WTC11 (cell line): ENCODE measurements around the gene ITPRIP. TPM values are rescaled to one million over a fixed set of nuclear protein-coding genes. Genes with fewer than 3 reads are reported as not detected.

ENCODE experiments used
- ATAC-seq: fragments of 200-7000 bp; cut with Tn5 transposase; 2 replicates; pipeline ENCODE4 v1.10.0; 2021; ENCODE audit warnings: mild to moderate bottlenecking, moderate library complexity
- CTCF ChIA-PET: fragments of 300-600 bp; sonication (Branson Sonifier 250); formaldehyde crosslinking; loops from one replicate; lab custom pipeline; 2021; ENCODE audit warnings: antibody characterized with exemption; lab: Charles Lee
- POLR2A ChIA-PET: fragments of 350-600 bp; sonication (Branson Sonifier 250); formaldehyde crosslinking; loops from one replicate; lab custom pipeline; 2021; ENCODE audit warnings: antibody characterized with exemption; lab: Charles Lee
- DNase-seq: peaks from one replicate; pipeline ENCODE4 v3.0.0; 2021; ENCODE audit warnings: low spot score
- H3K27ac Mint-ChIP-seq: 2 replicates; pipeline ENCODE4 v1.8.0; 2021; ENCODE audit warnings: mixed read lengths
- H3K27me3 Mint-ChIP-seq: 2 replicates; pipeline ENCODE4 v1.8.0; 2021; ENCODE audit warnings: low read depth, mild to moderate bottlenecking, moderate library complexity, mixed read lengths
- H3K36me3 Mint-ChIP-seq: 2 replicates; pipeline ENCODE4 v1.8.0; 2021; ENCODE audit warnings: mixed read lengths
- H3K4me1 Mint-ChIP-seq: 2 replicates; pipeline ENCODE4 v1.8.0; 2022; ENCODE audit warnings: mixed read lengths
- H3K4me3 Mint-ChIP-seq: 2 replicates; pipeline ENCODE4 v1.8.0; 2021; ENCODE audit warnings: mild to moderate bottlenecking, moderate library complexity, mixed read lengths
- H3K9me3 Mint-ChIP-seq: 2 replicates; pipeline ENCODE4 v1.8.0; 2021; ENCODE audit warnings: mixed read lengths
- FOXP1 ChIP-seq: sonication (generic); formaldehyde crosslinking; IDR thresholded peaks from 2 replicates; pipeline ENCODE4 v1.8.0; 2022; ENCODE audit warnings: missing genetic modification reagents, mild to moderate bottlenecking, moderate library complexity, borderline replicate concordance
- GTF2I ChIP-seq: fragments of 250-450 bp; sonication (Bioruptor Pico); conservative IDR thresholded peaks from 2 replicates; pipeline ENCODE4 v1.4.0; 2021; ENCODE audit warnings: mild to moderate bottlenecking
- IRF2 ChIP-seq: sonication (generic); formaldehyde crosslinking; IDR thresholded peaks from 2 replicates; pipeline ENCODE4 v1.8.0; 2022; ENCODE audit warnings: low read depth, missing genetic modification reagents, borderline replicate concordance
- NFYB ChIP-seq: sonication (generic); formaldehyde crosslinking; conservative IDR thresholded peaks from 2 replicates; pipeline ENCODE4 v1.8.0; 2022; ENCODE audit warnings: low read depth, missing genetic modification reagents
- PRRX2 ChIP-seq: fragments of 250-450 bp; sonication (Bioruptor Pico); IDR thresholded peaks from 2 replicates; pipeline ENCODE4 v1.8.0; 2021; ENCODE audit warnings: mild to moderate bottlenecking
- SOX15 ChIP-seq: fragments of 250-450 bp; sonication (Bioruptor Pico); IDR thresholded peaks from 2 replicates; pipeline ENCODE4 v1.9.0; 2021; ENCODE audit warnings: mild to moderate bottlenecking
- TP53 ChIP-seq: sonication (generic); formaldehyde crosslinking; IDR thresholded peaks from 2 replicates; pipeline ENCODE4 v1.8.1; 2023; ENCODE audit warnings: mild to moderate bottlenecking, missing genetic modification reagents
- total RNA-seq: library from RNA; stranded (reverse); gene quantifications from 3 replicates; pipeline ENCODE4 v1.2.3, GENCODE V29; 2021
- TF ChIP-seq, protein P1 (sequence below): sonication (generic); formaldehyde crosslinking; IDR thresholded peaks from 2 replicates; pipeline ENCODE4 v1.8.1; 2023; ENCODE audit warnings: mild to moderate bottlenecking, missing genetic modification reagents, moderate library complexity
- TF ChIP-seq, protein P2 (sequence below): sonication (generic); formaldehyde crosslinking; IDR thresholded peaks from 2 replicates; pipeline ENCODE4 v1.8.0; 2022; ENCODE audit warnings: mild to moderate bottlenecking, missing genetic modification reagents
- TF ChIP-seq, protein P3 (sequence below): fragments of 250-450 bp; sonication (Bioruptor Pico); IDR thresholded peaks from 2 replicates; pipeline ENCODE4 v2.1.2; 2022; ENCODE audit warnings: mild to moderate bottlenecking, moderate library complexity
- TF ChIP-seq, protein P4 (sequence below): sonication (generic); formaldehyde crosslinking; IDR thresholded peaks from 2 replicates; pipeline ENCODE4 v1.8.1; 2022; ENCODE audit warnings: missing genetic modification reagents, borderline replicate concordance

ITPRIP gene
- total RNA-seq, 1 experiment from 2014 or later: 16.8 TPM

DNA sequence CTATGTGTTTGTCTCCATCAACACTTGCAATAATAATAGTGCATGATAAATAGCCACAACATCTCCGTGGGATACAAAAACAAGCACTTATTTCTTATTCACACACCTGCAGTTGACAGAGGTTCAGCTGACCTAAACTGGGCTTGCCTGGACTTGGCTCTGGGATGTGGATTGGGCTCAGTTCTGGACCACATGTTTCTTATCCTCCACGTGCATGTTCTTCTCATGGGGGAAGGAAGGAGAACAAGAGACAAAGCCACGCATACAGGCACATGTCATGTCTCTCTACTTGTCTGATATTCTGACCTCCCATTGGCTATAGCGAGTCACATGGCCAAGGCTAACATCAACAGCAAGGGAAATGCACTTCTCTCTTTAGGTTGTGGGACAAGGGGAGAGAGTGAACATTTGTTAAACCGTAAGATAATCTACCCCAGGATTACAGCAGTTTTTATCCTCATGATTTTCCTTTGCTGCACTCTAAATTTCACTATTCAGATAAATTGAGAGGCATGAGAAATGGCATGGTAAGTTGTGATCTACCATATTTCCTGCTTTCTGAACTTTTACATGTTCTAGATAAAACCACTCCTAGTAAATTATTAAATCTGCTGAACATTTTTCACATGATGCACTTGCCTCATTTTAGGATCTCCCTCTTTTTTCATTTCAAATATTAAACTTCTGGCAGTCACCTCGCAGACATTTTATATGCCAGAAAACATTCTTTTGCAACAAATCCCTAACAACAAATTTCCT is 49.0 kb upstream of the ITPRIP start:
- Mint-ChIP-seq H3K36me3 (no peaks in the 10 kb centered on the region), H3K27me3 (no peaks in the 10 kb centered on the region), H3K4me1 (peaks cover 5% of the 10 kb centered on the region), H3K27ac (no peak overlapping the region)
- ATAC-seq (peak; percentile 39; the same call in 1 of the 2 replicates), DNase-seq (no peak)
- CTCF ChIA-PET: interaction anchor here (0.6 to 1.9 kb wide), 3 partner anchors 34 to 235 kb away, joined by 4 to 5 read pairs (median 4); partner anchors contain the start of gene CFAP58
- TF ChIP-seq, protein P1, sequence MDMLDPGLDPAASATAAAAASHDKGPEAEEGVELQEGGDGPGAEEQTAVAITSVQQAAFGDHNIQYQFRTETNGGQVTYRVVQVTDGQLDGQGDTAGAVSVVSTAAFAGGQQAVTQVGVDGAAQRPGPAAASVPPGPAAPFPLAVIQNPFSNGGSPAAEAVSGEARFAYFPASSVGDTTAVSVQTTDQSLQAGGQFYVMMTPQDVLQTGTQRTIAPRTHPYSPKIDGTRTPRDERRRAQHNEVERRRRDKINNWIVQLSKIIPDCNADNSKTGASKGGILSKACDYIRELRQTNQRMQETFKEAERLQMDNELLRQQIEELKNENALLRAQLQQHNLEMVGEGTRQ (CRISPR knock-in tag): peak; percentile 88
- TF ChIP-seq, protein P2, sequence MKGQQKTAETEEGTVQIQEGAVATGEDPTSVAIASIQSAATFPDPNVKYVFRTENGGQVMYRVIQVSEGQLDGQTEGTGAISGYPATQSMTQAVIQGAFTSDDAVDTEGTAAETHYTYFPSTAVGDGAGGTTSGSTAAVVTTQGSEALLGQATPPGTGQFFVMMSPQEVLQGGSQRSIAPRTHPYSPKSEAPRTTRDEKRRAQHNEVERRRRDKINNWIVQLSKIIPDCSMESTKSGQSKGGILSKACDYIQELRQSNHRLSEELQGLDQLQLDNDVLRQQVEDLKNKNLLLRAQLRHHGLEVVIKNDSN: peak; percentile 79
- TF ChIP-seq GTF2I (CRISPR knock-in tag) (no peak), NFYB (0 out of 2 replicates have a peak, but pooled peaks have one; percentile 28)
- TF ChIP-seq, all 79 proteins: peak for 3
- Mint-ChIP-seq H3K9me3 (peaks cover 3% of the 10 kb centered on the region; the same call in 1 of the 2 replicates), H3K4me3 (no peak overlapping the region)
- POLR2A ChIA-PET: no interaction called here

DNA sequence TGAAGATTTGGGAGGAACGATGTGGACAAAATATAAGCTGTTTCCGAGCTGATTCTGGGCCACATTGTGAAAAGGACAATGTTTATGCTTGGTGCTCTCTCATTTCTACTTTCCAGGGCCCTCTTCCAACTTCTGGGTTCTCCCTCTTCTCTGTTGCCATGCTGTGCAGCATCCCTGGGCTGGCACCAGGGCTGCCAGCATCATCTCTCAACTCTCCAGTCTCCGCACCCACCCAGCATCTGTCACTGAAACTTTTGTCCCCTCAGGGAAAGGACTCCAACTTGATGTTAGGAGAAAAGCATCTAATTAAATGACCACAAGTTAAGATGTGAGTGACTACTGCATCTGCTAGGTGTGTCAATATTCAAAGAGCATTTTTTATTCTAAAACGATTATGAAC is 42.1 kb upstream of the ITPRIP start:
- POLR2A ChIA-PET: no interaction called here
- TF ChIP-seq, protein P3, sequence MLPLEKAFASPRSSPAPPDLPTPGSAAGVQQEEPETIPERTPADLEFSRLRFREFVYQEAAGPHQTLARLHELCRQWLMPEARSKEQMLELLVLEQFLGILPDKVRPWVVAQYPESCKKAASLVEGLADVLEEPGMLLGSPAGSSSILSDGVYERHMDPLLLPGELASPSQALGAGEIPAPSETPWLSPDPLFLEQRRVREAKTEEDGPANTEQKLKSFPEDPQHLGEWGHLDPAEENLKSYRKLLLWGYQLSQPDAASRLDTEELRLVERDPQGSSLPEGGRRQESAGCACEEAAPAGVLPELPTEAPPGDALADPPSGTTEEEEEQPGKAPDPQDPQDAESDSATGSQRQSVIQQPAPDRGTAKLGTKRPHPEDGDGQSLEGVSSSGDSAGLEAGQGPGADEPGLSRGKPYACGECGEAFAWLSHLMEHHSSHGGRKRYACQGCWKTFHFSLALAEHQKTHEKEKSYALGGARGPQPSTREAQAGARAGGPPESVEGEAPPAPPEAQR (CRISPR knock-in tag): no peak
- no peak for TF ChIP-seq NFYB
- H3K9me3 Mint-ChIP-seq: peaks cover 3% of the 10 kb centered on the region; the same call in 1 of the 2 replicates

DNA sequence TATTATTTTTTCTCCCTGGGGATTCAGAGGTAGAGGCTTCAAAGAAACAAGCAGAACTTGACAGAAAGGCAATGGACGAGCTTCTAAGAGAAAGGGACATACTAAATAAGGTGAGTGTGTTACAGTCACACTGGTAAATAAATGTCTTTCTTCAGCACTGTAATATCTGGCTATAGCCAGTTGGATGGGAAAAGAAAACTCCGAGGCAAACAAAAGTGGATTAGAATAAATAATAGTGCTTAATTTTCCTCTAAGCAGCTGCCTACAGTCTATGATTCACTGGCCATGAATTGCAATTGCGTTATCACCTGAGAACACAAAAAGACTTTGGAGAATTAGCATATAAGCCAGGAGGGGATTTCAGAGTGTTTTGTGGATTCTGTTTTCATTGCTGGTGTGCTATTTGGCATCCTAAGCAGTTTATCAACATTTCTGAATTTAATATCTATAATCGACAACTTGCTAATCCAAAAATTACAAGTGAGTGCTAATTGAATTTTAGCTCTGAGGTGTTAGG is 38.6 kb upstream of the ITPRIP start:
- Mint-ChIP-seq H3K4me1 (peaks cover 22% of the 10 kb centered on the region), H3K27me3 (no peaks in the 10 kb centered on the region), H3K36me3 (no peaks in the 10 kb centered on the region), H3K4me3 (no peak overlapping the region)
- 0 out of 2 replicates have a peak, but pooled peaks have one; percentile 20 for ATAC-seq
- TF ChIP-seq PRRX2 (CRISPR knock-in tag): no peak
- TF ChIP-seq, protein P4, sequence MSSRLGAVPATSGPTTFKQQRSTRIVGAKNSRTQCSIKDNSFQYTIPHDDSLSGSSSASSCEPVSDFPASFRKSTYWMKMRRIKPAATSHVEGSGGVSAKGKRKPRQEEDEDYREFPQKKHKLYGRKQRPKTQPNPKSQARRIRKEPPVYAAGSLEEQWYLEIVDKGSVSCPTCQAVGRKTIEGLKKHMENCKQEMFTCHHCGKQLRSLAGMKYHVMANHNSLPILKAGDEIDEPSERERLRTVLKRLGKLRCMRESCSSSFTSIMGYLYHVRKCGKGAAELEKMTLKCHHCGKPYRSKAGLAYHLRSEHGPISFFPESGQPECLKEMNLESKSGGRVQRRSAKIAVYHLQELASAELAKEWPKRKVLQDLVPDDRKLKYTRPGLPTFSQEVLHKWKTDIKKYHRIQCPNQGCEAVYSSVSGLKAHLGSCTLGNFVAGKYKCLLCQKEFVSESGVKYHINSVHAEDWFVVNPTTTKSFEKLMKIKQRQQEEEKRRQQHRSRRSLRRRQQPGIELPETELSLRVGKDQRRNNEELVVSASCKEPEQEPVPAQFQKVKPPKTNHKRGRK (CRISPR knock-in tag): no peak
- TF ChIP-seq, all 79 proteins: peak for 0
- no peak for DNase-seq
- Mint-ChIP-seq H3K9me3 (peaks cover 8% of the 10 kb centered on the region; the same call in 1 of the 2 replicates), H3K27ac (peak overlapping the region; percentile 46; the same call in 1 of the 2 replicates)
- POLR2A ChIA-PET: no interaction called here
- CTCF ChIA-PET: interaction anchor here (1.1 to 1.7 kb wide), 6 partner anchors 23 to 246 kb away, joined by 3 to 7 read pairs (median 4); partner anchors contain the start of gene CFAP58

More for the DNA sequence above, 42.1 kb upstream of the ITPRIP start:
- ATAC-seq (no peak), DNase-seq (no peak)
- no peaks in the 10 kb centered on the region for H3K36me3 Mint-ChIP-seq
- no peaks in the 10 kb centered on the region for H3K27me3 Mint-ChIP-seq
- peaks cover 22% of the 10 kb centered on the region for H3K4me1 Mint-ChIP-seq
- H3K4me3 Mint-ChIP-seq: no peak overlapping the region
- no peak overlapping the region for H3K27ac Mint-ChIP-seq
- CTCF ChIA-PET: interaction anchor here (1.1 to 1.9 kb wide), 3 partner anchors 27 to 106 kb away, joined by 6 to 7 read pairs (median 6); partner anchors contain the start of gene CFAP58

DNA sequence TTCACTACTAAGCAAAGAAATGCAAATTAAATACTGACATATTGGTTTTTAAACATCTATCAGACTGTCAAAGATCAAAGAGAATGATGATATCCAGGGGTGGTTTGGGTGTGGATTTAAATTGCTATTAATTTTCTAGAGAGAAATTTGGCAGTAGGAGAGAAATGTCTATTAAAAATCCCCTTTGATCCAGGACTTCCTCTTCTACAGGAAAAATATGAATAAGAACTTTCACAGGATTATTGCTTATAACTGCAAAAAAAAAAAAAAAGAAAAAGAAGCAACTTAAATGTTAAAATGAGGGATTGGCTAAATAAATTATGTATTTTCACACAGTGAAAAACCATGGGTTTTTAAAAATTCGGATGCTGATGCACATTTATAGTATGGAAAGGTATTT is 36.3 kb upstream of the ITPRIP start:
- Mint-ChIP-seq H3K4me1 (peaks cover 22% of the 10 kb centered on the region), H3K9me3 (peaks cover 17% of the 10 kb centered on the region), H3K27ac (no peak overlapping the region), H3K27me3 (no peaks in the 10 kb centered on the region), H3K4me3 (no peak overlapping the region), H3K36me3 (peaks cover 11% of the 10 kb centered on the region)
- CTCF ChIA-PET: interaction anchor here (0.9 to 1.8 kb wide), 4 partner anchors 20 to 448 kb away, joined by 3 to 4 read pairs (median 4); no protein-coding TSS in a partner anchor
- TF ChIP-seq TP53 (CRISPR knock-in tag) (no peak), IRF2 (CRISPR knock-in tag) (no peak), SOX15 (CRISPR knock-in tag) (no peak), FOXP1 (CRISPR knock-in tag) (no peak), NFYB (no peak)
- no peak for ATAC-seq
- no peak for DNase-seq
- POLR2A ChIA-PET: no interaction called here
